ENCODE data around the gene ELFN2. TPM values are rescaled to one million over a fixed set of nuclear protein-coding genes. Genes with fewer than 3 reads are reported as not detected.
"Not testable (repeated sequence)": the region's sequence is repeated elsewhere in the genome, so short reads cannot be mapped to it uniquely, and the experiment has no call there.

ELFN2 gene
- total RNA-seq, 2 donors from 2014 or later = not detected

DNA sequence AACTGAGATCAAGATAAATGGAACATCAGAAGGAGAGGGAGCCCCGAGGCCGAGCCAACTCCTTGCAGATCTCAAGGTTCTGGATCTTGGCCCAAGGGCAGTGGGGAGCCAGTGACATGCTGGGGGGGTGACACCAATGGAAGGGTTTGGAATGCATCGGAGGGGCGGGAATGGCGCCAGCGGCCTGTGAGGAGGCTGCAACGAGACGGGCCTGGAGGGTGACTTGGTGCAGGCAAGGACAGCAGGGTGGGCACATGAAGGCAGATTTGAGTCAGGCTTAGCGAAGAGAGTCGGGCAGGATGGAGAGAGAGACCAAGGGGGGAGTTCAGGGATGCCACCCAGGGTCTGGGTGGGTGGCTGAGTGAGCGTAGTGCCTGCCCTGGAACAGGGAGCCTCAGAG lies 23.2 kb downstream of the ELFN2 start:
- ATAC-seq (ENCODE audit: insufficient number of reproducible peaks, low FRiP score, low read depth) (no peak), DNase-seq (ENCODE audit: low spot score) (no peak)
- Histone ChIP-seq H3K9me3 (no peaks in the 10 kb centered on the region), H3K27ac (no peak overlapping the region), H3K4me1 (ENCODE audit: control insufficient read depth in 1 of 2, low read depth in 2 of 2) (no peaks in the 10 kb centered on the region), H3K36me3 (no peaks in the 10 kb centered on the region), H3K4me3 (no peak overlapping the region), H3K27me3 (replicated peaks; ENCODE audit: insufficient read depth) (no peaks in the 10 kb centered on the region)
- no peak for TF ChIP-seq CTCF (IDR thresholded peaks at IDR 0.05)

DNA sequence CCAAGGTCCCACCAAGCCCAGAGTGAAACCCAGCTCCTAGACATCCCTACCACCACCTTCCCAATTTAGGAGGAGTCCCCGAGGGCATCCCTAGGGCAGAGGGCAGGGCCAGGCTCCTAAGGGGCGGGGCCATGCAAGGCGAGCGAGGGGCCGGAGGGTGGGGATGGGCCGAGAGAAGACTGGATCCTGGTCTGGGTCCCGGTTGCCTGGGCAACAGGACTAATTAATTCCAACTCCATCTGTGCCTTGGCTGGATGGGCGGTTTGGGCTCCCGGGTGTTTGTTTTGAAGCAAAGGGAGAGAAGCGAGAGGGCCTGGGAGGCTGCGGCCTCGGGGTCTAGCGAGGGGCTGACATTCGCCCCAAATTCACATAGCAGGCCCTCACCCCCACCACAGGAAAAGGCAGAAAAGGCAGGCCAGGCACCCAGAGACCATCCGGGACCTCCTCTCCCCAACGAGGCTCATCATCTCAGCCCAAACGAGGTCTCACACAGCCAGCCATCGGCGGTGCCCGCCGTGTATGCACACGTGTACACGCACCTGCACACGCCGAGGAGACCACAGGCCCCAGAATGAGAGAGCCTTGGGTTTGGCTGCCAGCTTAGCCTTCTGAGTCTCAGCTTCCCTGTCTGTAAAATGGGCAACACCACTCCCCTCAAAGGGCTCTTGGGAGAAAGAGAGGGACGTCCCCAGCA lies 23.9 kb downstream of the ELFN2 start:
- no peak for TF ChIP-seq CTCF (IDR thresholded peaks at IDR 0.05)
- H3K27me3 ChIP-seq (replicated peaks; ENCODE audit: insufficient read depth) = no peaks in the 10 kb centered on the region
- no peak for ATAC-seq (ENCODE audit: insufficient number of reproducible peaks, low FRiP score, low read depth)
- H3K4me3 ChIP-seq = no peak overlapping the region
- no peak for DNase-seq (ENCODE audit: low spot score)
- no peaks in the 10 kb centered on the region for H3K4me1 ChIP-seq (ENCODE audit: control insufficient read depth in 1 of 2, low read depth in 2 of 2)
- H3K9me3 ChIP-seq = no peaks in the 10 kb centered on the region
- H3K27ac ChIP-seq = no peak overlapping the region
- no peaks in the 10 kb centered on the region for H3K36me3 ChIP-seq

- TF ChIP-seq CTCF (IDR thresholded peaks at IDR 0.05) = no peak
- H3K9me3 ChIP-seq = no peaks in the 10 kb centered on the region
- DNase-seq (ENCODE audit: low spot score) (no peak), ATAC-seq (ENCODE audit: insufficient number of reproducible peaks, low FRiP score, low read depth) (no peak)
- H3K4me3 ChIP-seq = no peak overlapping the region
- no peaks in the 10 kb centered on the region for H3K4me1 ChIP-seq (ENCODE audit: control insufficient read depth in 1 of 2, low read depth in 2 of 2)
- H3K36me3 ChIP-seq = no peaks in the 10 kb centered on the region
- H3K27ac ChIP-seq = no peak overlapping the region
- no peaks in the 10 kb centered on the region for H3K27me3 ChIP-seq (replicated peaks; ENCODE audit: insufficient read depth)
These were observed 25.1 kb downstream of the ELFN2 start for GRCh38 chr22:37402184-37402506.

DNA sequence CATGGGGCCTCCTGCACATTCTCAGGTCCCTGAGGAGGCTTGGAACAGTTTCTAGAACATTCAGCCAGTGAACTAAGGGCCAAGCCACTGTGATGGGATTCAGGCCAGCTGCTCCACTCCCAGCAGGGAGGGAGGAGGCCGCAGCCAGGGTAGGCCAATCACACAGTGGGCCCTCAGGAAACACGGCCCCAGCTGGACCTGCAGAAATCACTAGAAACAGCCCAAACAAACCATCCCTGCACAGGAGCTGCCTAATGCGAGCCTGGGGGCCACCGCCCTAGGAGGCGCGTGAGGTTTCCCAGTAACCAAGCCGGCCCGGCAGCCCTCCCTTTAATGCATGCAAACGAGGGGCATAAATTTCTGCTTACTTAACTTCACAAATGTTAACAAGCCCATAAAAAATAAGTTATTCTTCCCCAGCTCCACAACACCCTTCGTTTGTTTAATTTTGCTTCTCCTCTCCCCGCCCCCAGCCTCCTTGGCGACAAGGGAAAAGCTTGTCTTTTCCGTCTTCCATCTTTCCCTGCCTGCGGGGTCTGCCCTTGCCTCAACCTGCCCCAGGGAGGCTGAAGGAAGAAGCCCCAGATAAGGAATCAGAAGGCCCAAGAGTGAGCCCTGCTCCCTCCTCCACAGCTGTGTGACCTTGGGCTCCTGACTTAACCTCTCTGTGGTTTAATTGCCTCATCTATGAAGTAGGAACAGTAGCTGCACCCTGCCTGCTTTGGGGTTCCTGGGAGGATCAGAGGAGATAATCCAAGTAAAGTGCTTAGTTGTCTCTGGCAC lies 25.7 kb downstream of the ELFN2 start:
- no peaks in the 10 kb centered on the region for H3K27me3 ChIP-seq (replicated peaks; ENCODE audit: insufficient read depth)
- ATAC-seq (ENCODE audit: insufficient number of reproducible peaks, low FRiP score, low read depth) (no peak), DNase-seq (ENCODE audit: low spot score) (no peak)
- H3K9me3 ChIP-seq = no peaks in the 10 kb centered on the region
- no peak for TF ChIP-seq CTCF (IDR thresholded peaks at IDR 0.05)
- no peaks in the 10 kb centered on the region for H3K36me3 ChIP-seq
- no peak overlapping the region for H3K27ac ChIP-seq
- no peak overlapping the region for H3K4me3 ChIP-seq
- no peaks in the 10 kb centered on the region for H3K4me1 ChIP-seq (ENCODE audit: control insufficient read depth in 1 of 2, low read depth in 2 of 2)

DNA sequence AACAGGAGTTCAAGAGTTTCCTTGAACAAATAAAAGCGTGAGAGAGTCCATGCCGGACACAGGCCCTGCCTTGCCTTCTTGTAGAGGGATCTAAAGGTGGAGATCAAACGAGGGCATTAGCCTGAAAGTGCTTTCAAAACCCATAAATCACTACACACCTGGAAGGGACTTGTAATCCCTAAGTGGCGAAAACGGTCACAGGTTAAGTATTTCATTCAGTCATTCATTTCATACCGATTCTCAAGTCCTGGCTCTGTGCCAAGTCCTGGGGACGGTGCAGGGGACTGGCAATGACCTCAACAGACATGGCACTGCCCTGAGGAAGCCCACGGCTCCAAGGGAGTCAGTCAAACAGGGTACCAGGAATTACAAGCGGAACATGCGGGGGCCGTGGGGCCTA lies 26.6 kb downstream of the ELFN2 start:
- no peak for DNase-seq (ENCODE audit: low spot score)
- Histone ChIP-seq H3K27me3 (replicated peaks; ENCODE audit: insufficient read depth) (no peaks in the 10 kb centered on the region), H3K4me1 (ENCODE audit: control insufficient read depth in 1 of 2, low read depth in 2 of 2) (no peaks in the 10 kb centered on the region), H3K36me3 (no peaks in the 10 kb centered on the region), H3K27ac (no peak overlapping the region), H3K4me3 (no peak overlapping the region), H3K9me3 (no peaks in the 10 kb centered on the region)
- TF ChIP-seq CTCF (IDR thresholded peaks at IDR 0.05) = no peak
- ATAC-seq (ENCODE audit: insufficient number of reproducible peaks, low FRiP score, low read depth) = no peak

GRCh38 chr22:37399457-37399856 lies 27.8 kb downstream of the ELFN2 start:
- H3K36me3 ChIP-seq; H3K4me1 ChIP-seq (ENCODE audit: control insufficient read depth in 1 of 2, low read depth in 2 of 2); H3K4me3 ChIP-seq; DNase-seq (ENCODE audit: low spot score); ATAC-seq (ENCODE audit: insufficient number of reproducible peaks, low FRiP score, low read depth); H3K9me3 ChIP-seq; H3K27ac ChIP-seq; H3K27me3 ChIP-seq (replicated peaks; ENCODE audit: insufficient read depth): not testable (repeated sequence)

All from thoracic aorta (tissue), 2 donors.